ENCODE results near the gene PNPLA6. TPM values are rescaled to one million over a fixed set of nuclear protein-coding genes. Genes with fewer than 3 reads are reported as not detected.

PNPLA6 gene
- total RNA-seq, 2 donors from 2014 or later, result 74.6 to 75.2 TPM

DNA sequence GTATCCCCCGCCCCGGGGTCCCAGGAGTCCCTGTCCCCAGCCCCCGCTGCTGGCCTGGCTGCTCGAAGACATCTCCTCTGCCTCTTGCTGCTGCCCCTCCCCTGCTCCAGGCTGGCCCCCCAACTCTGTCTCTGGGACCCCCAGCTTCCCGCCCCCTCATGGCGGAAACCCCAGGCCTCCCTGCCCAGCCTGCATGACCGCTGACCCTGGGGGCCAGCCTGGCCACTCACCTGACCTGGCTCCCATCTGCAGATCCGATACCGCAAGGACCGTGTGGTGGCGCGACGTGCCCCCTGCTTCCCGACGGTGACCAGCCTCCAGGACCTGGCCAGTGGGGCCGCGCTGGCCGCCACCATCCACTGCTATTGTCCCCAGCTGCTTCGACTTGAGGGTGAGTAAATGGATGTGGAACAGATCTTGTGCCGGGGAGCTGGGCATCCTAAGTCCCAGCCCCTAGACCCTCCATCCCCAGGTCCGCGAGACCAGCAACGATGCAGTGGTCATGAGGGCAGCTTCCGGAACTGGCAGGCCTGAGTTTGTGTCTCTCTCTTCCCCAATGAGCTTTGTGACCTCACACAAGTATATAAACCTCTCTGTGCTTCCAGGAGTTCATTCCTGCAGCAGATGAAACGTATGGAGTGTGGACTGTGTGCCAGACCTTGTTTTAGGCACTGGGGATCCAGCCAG is 72.5 kb downstream of the PNPLA6 start:
- intact Hi-C loops (cut with DNase I), result no loop called here
- H3K36me3 ChIP-seq, result no peaks in the 10 kb centered on the region

DNA sequence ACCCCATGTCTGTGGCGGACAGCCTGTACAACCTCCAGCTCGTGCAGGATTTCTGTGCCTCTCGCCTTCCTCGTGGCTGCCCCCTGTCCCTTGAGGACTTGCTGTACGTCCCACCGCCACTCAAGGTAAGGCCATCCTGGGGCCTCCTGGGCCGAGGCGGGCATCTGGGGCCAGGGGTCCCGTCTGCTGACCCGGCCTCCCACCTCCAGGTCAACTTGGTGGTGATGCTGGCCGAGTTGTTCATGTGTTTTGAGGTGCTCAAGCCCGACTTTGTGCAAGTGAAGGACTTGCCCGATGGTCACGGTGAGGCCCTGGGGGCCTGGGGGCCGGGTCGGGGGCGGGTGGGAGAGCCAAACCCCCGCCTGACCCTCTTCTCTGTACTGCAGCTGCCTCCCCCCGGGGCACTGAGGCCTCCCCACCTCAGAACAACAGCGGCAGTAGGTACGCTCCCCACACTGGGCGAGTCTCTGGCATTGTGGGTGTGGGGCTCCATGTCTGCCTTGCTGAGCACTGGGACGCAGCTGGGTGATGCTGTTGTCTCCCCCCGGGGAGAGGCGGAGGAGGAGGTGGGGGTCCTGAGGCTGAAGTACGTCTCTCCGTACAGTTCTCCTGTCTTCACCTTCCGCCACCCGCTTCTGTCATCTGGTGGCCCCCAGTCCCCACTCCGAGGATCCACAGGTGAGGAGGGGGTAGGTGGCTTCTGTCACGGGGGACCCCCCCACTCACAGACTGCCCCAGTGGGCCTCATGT is 75.1 kb downstream of the PNPLA6 start:
- Histone ChIP-seq H3K36me3 (peaks cover 0 to 6% of the 10 kb centered on the region in 2 donors), H3K27ac (no peak overlapping the region), H3K4me3 (no peak overlapping the region), H3K9me3 (no peaks in the 10 kb centered on the region), H3K27me3 (replicated peaks; ENCODE audit: insufficient read depth) (no peaks in the 10 kb centered on the region), H3K4me1 (replicated peaks) (no peaks in the 10 kb centered on the region)
- no peak for DNase-seq (ENCODE audit: low spot score)
- intact Hi-C loops (cut with DNase I), result no loop called here
- TF ChIP-seq POLR2A (IDR thresholded peaks at IDR 0.05) (no peak), POLR2AphosphoS5 (IDR thresholded peaks at IDR 0.05) (no peak)
- TF ChIP-seq, protein P1, sequence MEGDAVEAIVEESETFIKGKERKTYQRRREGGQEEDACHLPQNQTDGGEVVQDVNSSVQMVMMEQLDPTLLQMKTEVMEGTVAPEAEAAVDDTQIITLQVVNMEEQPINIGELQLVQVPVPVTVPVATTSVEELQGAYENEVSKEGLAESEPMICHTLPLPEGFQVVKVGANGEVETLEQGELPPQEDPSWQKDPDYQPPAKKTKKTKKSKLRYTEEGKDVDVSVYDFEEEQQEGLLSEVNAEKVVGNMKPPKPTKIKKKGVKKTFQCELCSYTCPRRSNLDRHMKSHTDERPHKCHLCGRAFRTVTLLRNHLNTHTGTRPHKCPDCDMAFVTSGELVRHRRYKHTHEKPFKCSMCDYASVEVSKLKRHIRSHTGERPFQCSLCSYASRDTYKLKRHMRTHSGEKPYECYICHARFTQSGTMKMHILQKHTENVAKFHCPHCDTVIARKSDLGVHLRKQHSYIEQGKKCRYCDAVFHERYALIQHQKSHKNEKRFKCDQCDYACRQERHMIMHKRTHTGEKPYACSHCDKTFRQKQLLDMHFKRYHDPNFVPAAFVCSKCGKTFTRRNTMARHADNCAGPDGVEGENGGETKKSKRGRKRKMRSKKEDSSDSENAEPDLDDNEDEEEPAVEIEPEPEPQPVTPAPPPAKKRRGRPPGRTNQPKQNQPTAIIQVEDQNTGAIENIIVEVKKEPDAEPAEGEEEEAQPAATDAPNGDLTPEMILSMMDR (IDR thresholded peaks at IDR 0.05), result no peak
- 85% methylated on average over 29 of the region's 31 CpGs for WGBS

More for the DNA sequence above, 72.5 kb downstream of the PNPLA6 start:
- WGBS, result 96% methylated on average over 20 of the region's 25 CpGs
- Histone ChIP-seq H3K4me1 (replicated peaks) (no peaks in the 10 kb centered on the region), H3K4me3 (no peak overlapping the region), H3K27me3 (replicated peaks; ENCODE audit: insufficient read depth) (no peaks in the 10 kb centered on the region), H3K9me3 (no peaks in the 10 kb centered on the region), H3K27ac (no peak overlapping the region)
- DNase-seq (ENCODE audit: low spot score), result no peak
- TF ChIP-seq, protein P1 (IDR thresholded peaks at IDR 0.05), result no peak
- TF ChIP-seq POLR2AphosphoS5 (IDR thresholded peaks at IDR 0.05) (no peak), POLR2A (IDR thresholded peaks at IDR 0.05) (no peak)

Small RNA genes within 50 kb of the gene (small RNA-seq; reads per million reads assigned to genes)
- gene AC008878.2, result 0 reads per million in 2 donors

Other genes with a start within 250 kb of the PNPLA6 start
- gene INSR, start 241.3 kb upstream of the PNPLA6 start, total RNA-seq, result 100 to 1,000 TPM in 1 of 2 donors, 10 to 100 TPM in 1; 51.2 to 124 TPM
- 10 to 100 TPM; 44.5 to 52.3 TPM for gene ARHGEF18, start 186.8 kb upstream of the PNPLA6 start, total RNA-seq
- 10 to 100 TPM; 13.1 to 17.4 TPM for gene PEX11G, start 46.7 kb upstream of the PNPLA6 start, total RNA-seq
- gene ZNF358, start 19.6 kb upstream of the PNPLA6 start, total RNA-seq, result 100 to 1,000 TPM; 104 to 116 TPM
- gene MCOLN1, start 13.1 kb upstream of the PNPLA6 start, total RNA-seq, result 10 to 100 TPM; 13.4 to 24.8 TPM
- 10 to 100 TPM; 40.4 to 90.9 TPM for gene CAMSAP3, start 60.1 kb downstream of the PNPLA6 start, total RNA-seq
- gene XAB2, start 93.8 kb downstream of the PNPLA6 start, total RNA-seq, result 100 to 1,000 TPM in 1 of 2 donors, 10 to 100 TPM in 1; 53.6 to 115 TPM
- gene PET100, start 94.1 kb downstream of the PNPLA6 start, total RNA-seq, result 10 to 100 TPM in 1 of 2 donors, 1 to 10 TPM in 1; 7.7 to 60.4 TPM
- gene PCP2, start 98.0 kb downstream of the PNPLA6 start, total RNA-seq, result 10 to 100 TPM in 1 of 2 donors, 1 to 10 TPM in 1; 1.8 to 10.2 TPM
- 100 to 1,000 TPM in 1 of 2 donors, 10 to 100 TPM in 1; 83.1 to 128 TPM for gene STXBP2, start 101.4 kb downstream of the PNPLA6 start, total RNA-seq
- not detected for gene RETN, start 133.3 kb downstream of the PNPLA6 start, total RNA-seq
- gene MCEMP1, start 141.4 kb downstream of the PNPLA6 start, total RNA-seq, result under 1 TPM in 1 of 2 donors, not detected in 1; 0.28 TPM
- gene TRAPPC5, start 145.1 kb downstream of the PNPLA6 start, total RNA-seq, result 100 to 1,000 TPM; 105 to 150 TPM
- gene FCER2, start 166.4 kb downstream of the PNPLA6 start, total RNA-seq, result 1 to 10 TPM in 1 of 2 donors, not detected in 1; 1.5 TPM
- under 1 TPM in 1 of 2 donors, not detected in 1; 0.57 TPM for gene CLEC4G, start 196.4 kb downstream of the PNPLA6 start, total RNA-seq
- 1 to 10 TPM in 1 of 2 donors, under 1 TPM in 1; 0.97 to 1.2 TPM for gene CD209, start 211.8 kb downstream of the PNPLA6 start, total RNA-seq
- 10 to 100 TPM in 1 of 2 donors, not detected in 1; 11.0 TPM for gene CLEC4M, start 227.5 kb downstream of the PNPLA6 start, total RNA-seq